K562 (cell line): ENCODE data around the gene EML2. TPM values are rescaled to one million over a fixed set of nuclear protein-coding genes. Genes with fewer than 3 reads are reported as not detected.

Experiments
- ATAC-seq: fragments of 200-7000 bp; cut with Tn5 transposase; 3 replicates; pipeline ENCODE4 v1.9.1; 2020; ENCODE audit warnings: moderate library complexity
- BruUV-seq: library from RNA; stranded (reverse); fragments of 400-500 nt; replicated peaks from 2 replicates; lab custom pipeline; 2021; lab: Mats Ljungman, UMichigan
- CTCF ChIA-PET: fragments of 300-600 bp; formaldehyde crosslinking; extraction: SDS; loops from one replicate; lab custom pipeline; 2021; ENCODE audit warnings: low intra/inter-chr PET ratio; lab: Yijun Ruan, JAX
- POLR2A ChIA-PET: fragments of 300-600, 350-650 bp; sonication (Branson Sonifier 250); formaldehyde crosslinking; extraction: SDS; loops from one replicate; lab custom pipeline; 2021; ENCODE audit warnings: antibody characterized with exemption, inconsistent platforms; lab: Yijun Ruan, JAX
- DNase-seq, 4 experiments: peaks; one replicate each; pipeline versions ENCODE4 v3.0.0 to v3.0.0-alpha.2; 2011 to 2018; ENCODE audit warnings: low spot score in 3 of 4, mixed read lengths in 3 of 4; ENCODE audit errors: extremely low read depth in 1 of 4
- FAIRE-seq: peaks from 2 replicates; lab custom pipeline; 2011; peaks lifted over from hg19 to GRCh38; lab: Jason Lieb, UNC
- H2AFZ ChIP-seq: 2 replicates; pipeline ENCODE4 v1.6.0; 2011; ENCODE audit warnings: low read depth, low read length, control low read depth, inconsistent platforms
- H3K27ac ChIP-seq: fragments of 200-600 bp; 3 replicates; pipeline ENCODE4 v1.8.0; 2011; ENCODE audit warnings: low read depth, mild to moderate bottlenecking, control low read depth, inconsistent platforms, low read length, moderate library complexity, mixed read lengths; ENCODE audit errors: extremely low read depth
- H3K27me3 ChIP-seq, 2 experiments: fragments of 300-600 bp in 1 of 2; 2 replicates in 1 of 2; 3 replicates in 1 of 2; pipeline versions ENCODE4 v1.6.0 to v1.8.0; 2011; ENCODE audit warnings: inconsistent platforms in 2 of 2, low read length in 2 of 2, mild to moderate bottlenecking in 1 of 2, mixed read lengths in 1 of 2, moderate library complexity in 1 of 2; ENCODE audit not compliant: control insufficient read depth in 2 of 2, insufficient read depth in 2 of 2
- H3K36me3 ChIP-seq: fragments of 300-600 bp; 3 replicates; pipeline ENCODE4 v1.8.0; 2011; ENCODE audit warnings: mild to moderate bottlenecking, low read length, inconsistent platforms; ENCODE audit not compliant: control insufficient read depth, insufficient read depth
- H3K4me1 ChIP-seq, 2 experiments: fragments of 200-600 bp in 1 of 2; replicated peaks in 1 of 2; 2 replicates in 1 of 2; 3 replicates in 1 of 2; pipeline versions ENCODE4 v1.5.1 to v1.8.0; 2011; ENCODE audit warnings: inconsistent platforms in 2 of 2, low read length in 2 of 2, mild to moderate bottlenecking in 1 of 2, mixed read lengths in 1 of 2, moderate library complexity in 1 of 2; ENCODE audit not compliant: control insufficient read depth in 2 of 2, insufficient read depth in 2 of 2
- H3K4me2 ChIP-seq: 2 replicates; pipeline ENCODE4 v1.6.1; 2011; ENCODE audit warnings: low read length, control low read depth, inconsistent platforms, mixed read lengths; ENCODE audit not compliant: insufficient read depth
- H3K4me3 ChIP-seq: fragments of 200-600 bp; sonication (generic), shearing (Covaris generic); 2 replicates; pipeline ENCODE4 v1.5.1; 2016; ENCODE audit warnings: control low read depth, inconsistent platforms
- H3K79me2 ChIP-seq: fragments of 200-600 bp; 3 replicates; pipeline ENCODE4 v1.8.0; 2011; ENCODE audit warnings: low read length, inconsistent platforms; ENCODE audit not compliant: control insufficient read depth, insufficient read depth
- H3K9ac ChIP-seq, 2 experiments: 2 replicates each; pipeline versions ENCODE4 v1.6.0 to v1.6.1; 2011; ENCODE audit warnings: low read depth in 2 of 2, low read length in 2 of 2, control low read depth in 1 of 2, inconsistent platforms in 1 of 2, mild to moderate bottlenecking in 1 of 2, mixed read lengths in 1 of 2; ENCODE audit not compliant: insufficient read depth in 1 of 2
- H3K9me1 ChIP-seq: one replicate; pipeline ENCODE4 v1.6.0; 2011; ENCODE audit warnings: inconsistent platforms, mild to moderate bottlenecking, low read length, moderate library complexity; ENCODE audit not compliant: control insufficient read depth, insufficient read depth
- H3K9me3 ChIP-seq: replicated peaks from 2 replicates; pipeline ENCODE4 v1.5.1; 2011; ENCODE audit warnings: low read depth, low read length, inconsistent platforms; ENCODE audit not compliant: control insufficient read depth, insufficient read depth
- H4K20me1 ChIP-seq: replicated peaks from 2 replicates; pipeline ENCODE4 v1.6.1; 2011; ENCODE audit warnings: low read length, inconsistent platforms, mixed read lengths; ENCODE audit not compliant: control insufficient read depth, insufficient read depth
- ARHGAP35 ChIP-seq: fragments of 450-650 bp; IDR thresholded peaks from 2 replicates; pipeline ENCODE4 v1.6.1; 2018; ENCODE audit not compliant: partially characterized antibody
- BMI1 ChIP-seq: fragments of 150-350 bp; IDR thresholded peaks from 2 replicates; pipeline ENCODE4 v1.6.1; 2014; ENCODE audit warnings: low read length
- ELF1 ChIP-seq: fragments of 200-800 bp; sonication (Bioruptor generic); IDR thresholded peaks from 2 replicates; pipeline ENCODE4 v1.6.1; 2016; ENCODE audit warnings: missing genetic modification characterization, missing compliant biosample characterization
- FOXM1 ChIP-seq, 2 experiments: fragments of 450-650 bp in 1 of 2; sonication (generic) in 1 of 2; formaldehyde crosslinking in 1 of 2; IDR thresholded peaks; 2 replicates each; pipeline versions ENCODE4 v1.6.1 to v1.9.0; 2017 to 2022; ENCODE audit warnings: low read depth in 2 of 2, mild to moderate bottlenecking in 2 of 2, missing genetic modification reagents in 1 of 2, moderate library complexity in 1 of 2
- LARP7 ChIP-seq: fragments of 450-650 bp; IDR thresholded peaks from 2 replicates; pipeline ENCODE4 v1.6.1; 2016
- NCOA6 ChIP-seq: fragments of 450-650 bp; IDR thresholded peaks from 2 replicates; pipeline ENCODE4 v1.6.1; 2017; ENCODE audit warnings: mild to moderate bottlenecking
- NFYB ChIP-seq: IDR thresholded peaks from 2 replicates; pipeline ENCODE4 v1.6.1; 2011; ENCODE audit warnings: mild to moderate bottlenecking, moderate library complexity; ENCODE audit not compliant: insufficient read length; ENCODE audit errors: extremely low read depth
- NR1H2 ChIP-seq: sonication (generic); formaldehyde crosslinking; IDR thresholded peaks from 2 replicates; pipeline ENCODE4 v1.4.0; 2020; ENCODE audit warnings: mild to moderate bottlenecking, missing genetic modification reagents
- POLR2B ChIP-seq: fragments of 450-650 bp; IDR thresholded peaks from 2 replicates; pipeline ENCODE4 v1.6.1; 2018; ENCODE audit warnings: low read depth; ENCODE audit not compliant: partially characterized antibody
- POLR3G ChIP-seq: IDR thresholded peaks from 2 replicates; pipeline ENCODE4 v1.6.1; 2011; ENCODE audit not compliant: insufficient read length, insufficient replicate concordance; ENCODE audit errors: extremely low read depth
- RFX1 ChIP-seq: fragments of 450-650 bp; IDR thresholded peaks from 2 replicates; pipeline ENCODE4 v1.6.1; 2016; ENCODE audit warnings: mild to moderate bottlenecking, moderate library complexity
- SMAD1 ChIP-seq: fragments of 150-350 bp; IDR thresholded peaks from 2 replicates; pipeline ENCODE4 v1.6.1; 2014; ENCODE audit warnings: low read length, low read depth; ENCODE audit not compliant: partially characterized antibody
- SNRNP70 ChIP-seq: fragments of 200-400 bp; formaldehyde crosslinking; optimal IDR thresholded peaks from 2 replicates; pipeline ENCODE3; 2017; ENCODE audit warnings: low read depth, low read length
- XRCC3 ChIP-seq: fragments of 450-650 bp; IDR thresholded peaks from 2 replicates; pipeline ENCODE4 v1.6.1; 2017; ENCODE audit warnings: mild to moderate bottlenecking, moderate library complexity
- ZC3H4 ChIP-seq: sonication (generic); formaldehyde crosslinking; IDR thresholded peaks from 2 replicates; pipeline ENCODE4 v1.9.0; 2021; ENCODE audit warnings: missing genetic modification reagents, borderline replicate concordance
- ZNF121 ChIP-seq: sonication (generic); formaldehyde crosslinking; conservative IDR thresholded peaks from 2 replicates; pipeline ENCODE4 v1.8.0; 2022; ENCODE audit warnings: missing genetic modification reagents
- ZNF586 ChIP-seq: fragments of 450-650 bp; formaldehyde crosslinking; conservative IDR thresholded peaks from 2 replicates; pipeline ENCODE4 v1.4.0; 2020; ENCODE audit warnings: mild to moderate bottlenecking, moderate library complexity
- ZNF764 ChIP-seq: fragments of 250-450 bp; sonication (Bioruptor Pico); IDR thresholded peaks from 2 replicates; pipeline ENCODE4 v1.4.0; 2020; ENCODE audit warnings: low read depth, mild to moderate bottlenecking, moderate library complexity
- ZNF79 ChIP-seq: fragments of 250-450 bp; sonication (Bioruptor Pico); IDR thresholded peaks from 2 replicates; pipeline ENCODE4 v1.4.0; 2020; ENCODE audit warnings: low read depth, mild to moderate bottlenecking, moderate library complexity
- WGBS: fragments of 100-300 bp; shearing (Covaris generic); methylation state at CpG from one replicate; pipeline ENCODE4 v1.1.6; 2016; ENCODE audit warnings: low coverage, mixed read lengths; ENCODE audit not compliant: insufficient coverage; ENCODE audit errors: missing lambda C conversion rate; 5-methylcytosine and 5-hydroxymethylcytosine counted together
- in situ Hi-C: fragments of 300-500 bp; cut with MboI; formaldehyde crosslinking; loops from 4 replicates; pipeline ENCODE4 v1.15.0; 2018; ENCODE audit warnings: inconsistent platforms, mixed read lengths
- intact Hi-C: fragments of 100-400 bp; cut with micrococcal nuclease; formaldehyde crosslinking; loops from 2 replicates; pipeline ENCODE4 v1.14.2; 2022
- polyA plus RNA-seq, 8 experiments: library from polyadenylated mRNA; depleted of rRNA in 4 of 8; stranded (reverse) in 5 of 8; unstranded in 3 of 8; fragments of >200 nt; fragmentation: Nextera tagmentation in 2 of 8; fragmentation: Illumina TruSeq in 1 of 8; extraction: Ambion mirVana in 2 of 8; extraction: Trizol in 1 of 8; gene quantifications; 2 replicates each; pipeline versions ENCODE4 v1.2.1 to v1.2.3, GENCODE V29; 2011 to 2014; ENCODE audit warnings: inconsistent platforms in 1 of 8, missing spikeins in 1 of 8
- total RNA-seq, 7 experiments: library from RNA; depleted of rRNA in 6 of 7; stranded (reverse); fragments of >200 nt in 6 of 7; fragmentation: Illumina TruSeq in 2 of 7; extraction: Trizol in 2 of 7; gene quantifications; 2 replicates each; pipeline versions ENCODE4 v1.2.1 to v1.2.3, GENCODE V29; 2011 to 2021; ENCODE audit warnings: low replicate concordance in 1 of 7
- TF ChIP-seq, protein P1 (sequence below): conservative IDR thresholded peaks from 2 replicates; pipeline ENCODE4 v1.6.1; 2011; ENCODE audit warnings: low read depth, mild to moderate bottlenecking, low read length; ENCODE audit not compliant: control insufficient read depth
- TF ChIP-seq, protein P2 (sequence below): fragments of 250-450 bp; sonication (Bioruptor Pico); IDR thresholded peaks from 2 replicates; pipeline ENCODE4 v1.8.0; 2021; ENCODE audit warnings: borderline replicate concordance, mild to moderate bottlenecking, moderate library complexity; ENCODE audit not compliant: poor library complexity, severe bottlenecking

The EML2 gene
- total and polyA plus RNA-seq, 9 of the 15 experiments (the other 6 are each of a cell fraction or from before 2014, with no cell fraction given): 2.6 to 69.6 (median 24.8) TPM

DNA sequence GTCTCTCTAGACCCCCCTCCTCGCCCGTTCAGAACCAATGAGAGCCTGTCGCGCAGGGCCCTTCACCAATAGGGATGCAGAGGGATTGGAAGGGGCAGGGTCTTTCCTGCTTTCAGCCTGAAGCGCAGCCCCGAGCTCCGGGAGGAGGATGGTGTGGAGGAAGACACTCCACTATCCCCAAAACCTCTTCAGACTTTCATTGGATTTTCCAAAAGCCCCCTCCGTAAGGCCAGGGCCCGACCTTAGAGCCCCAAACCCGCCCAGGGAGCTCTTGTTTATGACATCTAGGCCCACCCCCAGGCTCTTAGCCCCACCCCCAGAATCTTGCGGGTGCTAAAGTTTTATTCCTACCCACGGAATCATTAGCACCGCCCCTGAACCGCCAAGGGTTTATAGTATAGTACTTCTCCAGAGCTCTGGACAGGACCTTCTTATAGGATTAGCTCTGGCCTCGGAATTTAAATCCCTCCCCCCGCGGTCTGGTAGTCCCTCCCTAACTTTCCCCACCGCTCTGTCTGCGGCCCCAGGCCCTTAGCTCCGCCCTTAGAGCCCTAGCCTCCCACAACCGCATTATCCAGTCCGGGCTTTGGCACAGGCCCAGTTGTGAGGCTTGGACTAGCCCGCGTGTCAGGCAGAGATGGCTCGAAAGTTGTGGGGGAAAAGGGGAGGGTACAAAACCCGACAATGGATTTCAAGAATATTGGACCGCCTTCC lies 6.6 kb upstream of the EML2 start (continued):
- TF ChIP-seq ZNF764 (CRISPR knock-in tag) (no peak), ZNF121 (CRISPR knock-in tag) (no peak), NFYB (peak; percentile 100), LARP7 (no peak), SMAD1 (no peak)
- TF ChIP-seq, protein P1, sequence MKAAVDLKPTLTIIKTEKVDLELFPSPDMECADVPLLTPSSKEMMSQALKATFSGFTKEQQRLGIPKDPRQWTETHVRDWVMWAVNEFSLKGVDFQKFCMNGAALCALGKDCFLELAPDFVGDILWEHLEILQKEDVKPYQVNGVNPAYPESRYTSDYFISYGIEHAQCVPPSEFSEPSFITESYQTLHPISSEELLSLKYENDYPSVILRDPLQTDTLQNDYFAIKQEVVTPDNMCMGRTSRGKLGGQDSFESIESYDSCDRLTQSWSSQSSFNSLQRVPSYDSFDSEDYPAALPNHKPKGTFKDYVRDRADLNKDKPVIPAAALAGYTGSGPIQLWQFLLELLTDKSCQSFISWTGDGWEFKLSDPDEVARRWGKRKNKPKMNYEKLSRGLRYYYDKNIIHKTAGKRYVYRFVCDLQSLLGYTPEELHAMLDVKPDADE: no peak

DNA sequence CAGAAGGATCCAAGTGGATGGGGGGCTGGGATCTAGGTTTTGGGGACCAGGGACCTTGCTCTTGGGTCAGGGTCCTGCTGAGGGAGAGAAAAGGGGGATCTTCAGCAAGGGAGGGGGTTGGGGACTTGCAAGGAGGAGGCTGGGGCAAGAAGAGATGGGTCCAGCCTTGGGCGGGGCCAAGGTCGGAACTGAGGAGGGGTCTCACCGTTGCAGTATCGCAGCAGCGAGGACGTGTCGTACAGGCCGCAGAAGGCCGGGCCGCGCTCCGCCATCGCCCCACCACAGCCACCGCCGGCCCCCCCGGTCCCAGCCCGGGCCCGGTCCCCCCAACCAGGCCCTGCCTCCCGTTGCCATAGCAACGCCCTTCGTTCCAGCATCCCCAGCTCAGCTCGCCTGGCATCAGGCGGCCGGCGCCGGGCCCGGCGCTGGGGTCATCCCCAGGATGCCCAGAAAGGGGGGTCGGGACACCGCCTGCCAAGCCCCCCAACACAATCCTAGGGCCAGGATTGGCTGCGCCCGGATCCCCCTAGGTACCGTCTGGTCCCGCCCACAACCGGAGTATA lies 6.0 kb upstream of the EML2 start:
- ATAC-seq (no peak), DNase-seq (no peak), FAIRE-seq (no peak)
- in situ Hi-C loops (no loop called here), intact Hi-C loops (no loop called here)
- Histone ChIP-seq H2AFZ (peak overlapping the region; percentile 93), H3K4me3 (peak overlapping the region; percentile 41), H3K27me3 (no peaks in the 10 kb centered on the region), H3K36me3 (no peaks in the 10 kb centered on the region), H3K9me1 (no peaks in the 10 kb centered on the region), H3K9ac (no peak overlapping the region), H3K27ac (no peak overlapping the region), H4K20me1 (no peaks in the 10 kb centered on the region), H3K79me2 (no peaks in the 10 kb centered on the region), H3K9me3 (no peaks in the 10 kb centered on the region), H3K4me2 (peak overlapping the region; percentile 79), H3K4me1 (peaks cover 20 to 44% of the 10 kb centered on the region in 2 experiments)
- no TSS peak for BruUV-seq
- POLR2A ChIA-PET: interaction anchor here (0.7 to 1.4 kb wide), 4 partner anchors 24 to 178 kb away, joined by 3 to 12 read pairs (median 5); partner anchors contain the start of gene FOSB
- CTCF ChIA-PET: interaction anchor here (4.6 kb wide), 1 partner anchor 121 kb away, joined by 34 read pairs; no protein-coding TSS in a partner anchor
- WGBS: 13% methylated on average over 23 of the region's 35 CpGs
- TF ChIP-seq ARHGAP35 (no peak), XRCC3 (no peak), POLR2B (no peak), BMI1 (peak; percentile 76), POLR3G (no peak), ZNF586 (CRISPR knock-in tag) (no peak), ZC3H4 (CRISPR knock-in tag) (no peak), SNRNP70 (no peak), ELF1 (tag) (no peak), ZNF79 (CRISPR knock-in tag) (no peak), FOXM1 (IDR thresholded peaks at IDR 0.05; ENCODE audit: low read depth) (no peak), FOXM1 (CRISPR knock-in tag; IDR thresholded peaks at IDR 0.05; ENCODE audit: low read depth) (no peak), NR1H2 (CRISPR knock-in tag) (no peak), NCOA6 (no peak), RFX1 (peak; percentile 99)
- TF ChIP-seq, protein P2, sequence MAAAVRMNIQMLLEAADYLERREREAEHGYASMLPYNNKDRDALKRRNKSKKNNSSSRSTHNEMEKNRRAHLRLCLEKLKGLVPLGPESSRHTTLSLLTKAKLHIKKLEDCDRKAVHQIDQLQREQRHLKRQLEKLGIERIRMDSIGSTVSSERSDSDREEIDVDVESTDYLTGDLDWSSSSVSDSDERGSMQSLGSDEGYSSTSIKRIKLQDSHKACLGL (CRISPR knock-in tag): no peak
